Sigmoid colon (tissue), 7 donors: ENCODE data around the gene FOSL1. TPM values are rescaled to one million over a fixed set of nuclear protein-coding genes. Genes with fewer than 3 reads are reported as not detected.
A peak's percentile ranks its signal among the peaks of the same experiment; 100 is the strongest.

Experiments
- DNase-seq: peaks from one replicate; pipeline ENCODE4 v3.0.0-alpha.2; 2019
- H3K27ac ChIP-seq, 4 donors: fragments of 200-600 bp; sonication (generic); one replicate each; pipeline ENCODE4 v1.5.1; 2016 to 2019; ENCODE audit warnings: mild to moderate bottlenecking in 1 of 4
- H3K27me3 ChIP-seq, 3 donors: fragments of 200-600 bp; sonication (generic); one replicate each; pipeline ENCODE4 v1.5.1; 2019; ENCODE audit warnings: mild to moderate bottlenecking in 1 of 3
- H3K36me3 ChIP-seq, 4 donors: fragments of 200-600 bp; sonication (generic); one replicate each; pipeline ENCODE4 v1.5.1; 2016 to 2019
- H3K4me1 ChIP-seq, 4 donors: fragments of 200-600 bp; sonication (generic); one replicate each; pipeline ENCODE4 v1.5.1; 2017 to 2019
- H3K4me3 ChIP-seq, 4 donors: fragments of 200-600 bp; sonication (generic); one replicate each; pipeline ENCODE4 v1.5.1; 2017 to 2019; ENCODE audit warnings: mild to moderate bottlenecking in 2 of 4, moderate library complexity in 1 of 4
- H3K9me3 ChIP-seq, 4 donors: fragments of 200-600 bp in 3 of 4; sonication (generic) in 3 of 4; one replicate each; pipeline versions ENCODE4 v1.5.1 to v1.6.1; 2013 to 2019
- CTCF ChIP-seq, 4 experiments: fragments of 450-650 bp in 3 of 4; fragments of 200-600 bp in 1 of 4; IDR thresholded peaks; one replicate each; pipeline ENCODE4 v1.5.1; 2016 to 2019; ENCODE audit warnings: antibody characterized with exemption in 4 of 4, mild to moderate bottlenecking in 3 of 4, moderate library complexity in 2 of 4
- EP300 ChIP-seq, 4 donors: sonication (generic); formaldehyde crosslinking; IDR thresholded peaks; one replicate each; pipeline ENCODE4 v1.6.1; 2017; ENCODE audit warnings: antibody characterized with exemption in 4 of 4
- POLR2A ChIP-seq, 2 donors: fragments of 450-650 bp; IDR thresholded peaks; one replicate each; pipeline ENCODE4 v1.6.1; 2016; ENCODE audit warnings: antibody characterized with exemption in 2 of 2, mild to moderate bottlenecking in 2 of 2, moderate library complexity in 2 of 2
- POLR2AphosphoS5 ChIP-seq, 4 donors: sonication (generic); formaldehyde crosslinking; IDR thresholded peaks; one replicate each; pipeline ENCODE4 v1.6.1; 2017; ENCODE audit warnings: antibody characterized with exemption in 4 of 4
- WGBS, 2 donors: extraction: QIAGEN DNeasy Blood & Tissue Kit; methylation state at CpG; one replicate each; pipeline ENCODE4 v1.1.7; 2013; 5-methylcytosine and 5-hydroxymethylcytosine counted together
- intact Hi-C: fragments of 100-400 bp; cut with DNase I; formaldehyde crosslinking; loops from one replicate; pipeline ENCODE4 v1.15.1; 2023
- polyA plus RNA-seq, 3 donors: library from polyadenylated mRNA; stranded (reverse); fragments of 200-250 nt; gene quantifications; one replicate each; pipeline ENCODE4 v1.2.3, GENCODE V29; 2013
- total RNA-seq, 4 donors: library from RNA; depleted of rRNA; stranded (reverse); fragments of >200 nt; gene quantifications; one replicate each; pipeline ENCODE4 v1.1.0, GENCODE V29; 2016
- donor health status: healthy with polysubstance abuse.
- donor health status: Bipolar disorder and iron deficiency.
- donor health status: healthy.

The FOSL1 gene
- total and polyA plus RNA-seq, 7 donors, result 0.36 to 12.4 (median 2.9) TPM; not detected in 1

GRCh38 chr11:65927904-65928397 is 27.8 kb upstream of the FOSL1 start:
- Histone ChIP-seq H3K4me3 (no peak overlapping the region), H3K27ac (peak overlapping the region in 2 of 4 donors; percentile 17 to 34), H3K9me3 (no peaks in the 10 kb centered on the region), H3K36me3 (peaks cover 0 to 6% (median under 1%) of the 10 kb centered on the region in 4 donors), H3K4me1 (no peaks in the 10 kb centered on the region), H3K27me3 (no peaks in the 10 kb centered on the region)
- 26 to 55% methylated on average over 9 of the region's 9 CpGs for WGBS, 2 donors
- intact Hi-C loops, result no loop called here
- DNase-seq, result no peak
- TF ChIP-seq CTCF (IDR thresholded peaks at IDR 0.05), result no peak
- no peak for TF ChIP-seq POLR2AphosphoS5 (IDR thresholded peaks at IDR 0.05)
- TF ChIP-seq EP300 (IDR thresholded peaks at IDR 0.05), result no peak
- no peak for TF ChIP-seq POLR2A (IDR thresholded peaks at IDR 0.05)

DNA sequence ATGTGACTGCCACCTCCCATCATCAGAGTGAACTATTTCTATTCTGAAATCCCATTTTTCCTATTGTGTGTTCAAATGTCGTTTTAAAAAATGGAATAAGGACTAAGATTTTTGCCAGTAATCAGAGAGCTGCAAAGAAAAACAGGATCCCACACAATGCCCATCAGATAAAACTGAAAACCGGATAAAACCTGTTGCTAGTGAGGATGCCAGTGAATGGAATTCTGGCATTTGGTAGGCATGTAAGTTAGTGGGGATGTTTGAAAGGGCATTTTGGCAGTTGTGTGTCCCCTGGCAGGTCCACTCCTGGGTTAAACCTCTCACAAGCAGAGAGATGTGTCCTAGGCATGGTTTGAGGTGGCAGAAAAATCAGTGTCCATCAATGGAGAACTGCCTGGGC is 25.2 kb upstream of the FOSL1 start:
- no peak for TF ChIP-seq POLR2A (IDR thresholded peaks at IDR 0.05)
- no peak for TF ChIP-seq CTCF (IDR thresholded peaks at IDR 0.05)
- no peak for TF ChIP-seq POLR2AphosphoS5 (IDR thresholded peaks at IDR 0.05)
- no peak for TF ChIP-seq EP300 (IDR thresholded peaks at IDR 0.05)
- DNase-seq, result no peak
- Histone ChIP-seq H3K4me1 (peaks cover 0 to 11% (median 9%) of the 10 kb centered on the region in 4 donors), H3K4me3 (no peak overlapping the region), H3K27me3 (no peaks in the 10 kb centered on the region), H3K9me3 (no peaks in the 10 kb centered on the region), H3K27ac (no peak overlapping the region), H3K36me3 (peaks cover 0 to 31% (median 6%) of the 10 kb centered on the region in 4 donors)
- intact Hi-C loops, result no loop called here
- 80 to 81% methylated on average over 2 of the region's 2 CpGs for WGBS, 2 donors

DNA sequence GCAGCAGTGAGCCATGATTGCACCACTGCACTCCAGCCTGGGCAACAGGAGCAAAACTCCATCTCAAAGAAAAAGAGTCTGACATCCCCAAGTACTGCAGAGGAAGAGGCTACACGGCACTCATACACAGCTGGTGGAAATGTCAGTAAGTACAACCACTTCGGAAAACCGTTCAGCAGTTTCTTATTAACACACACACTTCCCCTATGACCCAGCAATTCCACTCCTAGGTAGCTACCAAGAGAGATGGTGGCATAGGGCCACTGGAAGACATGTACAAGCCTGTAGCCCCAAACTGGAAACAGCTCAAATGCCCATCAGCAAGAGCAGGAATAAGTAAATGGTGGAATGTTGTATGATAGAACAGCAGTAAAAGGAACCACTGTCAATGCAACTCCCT is 22.4 kb upstream of the FOSL1 start:
- peaks cover 0 to 25% (median 21%) of the 10 kb centered on the region in 4 donors for H3K4me1 ChIP-seq
- H3K27ac ChIP-seq, result no peak overlapping the region
- no peaks in the 10 kb centered on the region for H3K27me3 ChIP-seq
- no peaks in the 10 kb centered on the region for H3K9me3 ChIP-seq
- TF ChIP-seq EP300 (IDR thresholded peaks at IDR 0.05) (no peak), POLR2AphosphoS5 (IDR thresholded peaks at IDR 0.05) (no peak), CTCF (IDR thresholded peaks at IDR 0.05) (no peak), POLR2A (IDR thresholded peaks at IDR 0.05) (no peak)
- peaks cover 0 to 31% (median 6%) of the 10 kb centered on the region in 4 donors for H3K36me3 ChIP-seq
- H3K4me3 ChIP-seq, result no peak overlapping the region
- intact Hi-C loops, result no loop called here
- WGBS, 2 donors, result 84 to 86% methylated on average over 3 of the region's 3 CpGs
- no peak for DNase-seq

GRCh38 chr11:65921876-65922275 is 21.7 kb upstream of the FOSL1 start:
- no peaks in the 10 kb centered on the region for H3K9me3 ChIP-seq
- no peak overlapping the region for H3K4me3 ChIP-seq
- peaks cover 0 to 31% (median 28%) of the 10 kb centered on the region in 4 donors for H3K4me1 ChIP-seq
- DNase-seq, result no peak
- intact Hi-C loops, result no loop called here
- H3K27me3 ChIP-seq, result no peaks in the 10 kb centered on the region
- TF ChIP-seq CTCF (IDR thresholded peaks at IDR 0.05), result no peak
- no peak for TF ChIP-seq EP300 (IDR thresholded peaks at IDR 0.05)
- no peak for TF ChIP-seq POLR2AphosphoS5 (IDR thresholded peaks at IDR 0.05)
- TF ChIP-seq POLR2A (IDR thresholded peaks at IDR 0.05), result no peak
- WGBS, 2 donors, result 95% methylated on average over 10 of the region's 10 CpGs
- peaks cover 0 to 36% (median 6%) of the 10 kb centered on the region in 4 donors for H3K36me3 ChIP-seq
- no peak overlapping the region for H3K27ac ChIP-seq
